GM12874 (cell line): Measurements from ENCODE around the gene POM121L2.

Source experiments
- CTCF ChIP-seq: IDR thresholded peaks from 2 replicates; pipeline ENCODE4 v1.5.1; 2011; ENCODE audit warnings: low read depth, mild to moderate bottlenecking, control low read depth, low read length, moderate library complexity; ENCODE audit not compliant: insufficient read depth

The POM121L2 gene

GRCh38 chr6:27293436-27294098, 18.5 kb downstream of the POM121L2 start:
- no peak for TF ChIP-seq CTCF

- no peak for TF ChIP-seq CTCF
Observed at GRCh38 chr6:27290850-27291208, 21.2 kb downstream of the POM121L2 start.

- TF ChIP-seq CTCF = no peak
Observed at GRCh38 chr6:27290065-27290849, 21.8 kb downstream of the POM121L2 start.

GRCh38 chr6:27288136-27289044, 23.7 kb downstream of the POM121L2 start:
- no peak for TF ChIP-seq CTCF

- no peak for TF ChIP-seq CTCF
Observed at GRCh38 chr6:27287751-27288135, 24.3 kb downstream of the POM121L2 start.

GRCh38 chr6:27286141-27286540, 25.9 kb downstream of the POM121L2 start:
- TF ChIP-seq CTCF = no peak

- TF ChIP-seq CTCF = no peak
Observed at GRCh38 chr6:27283279-27283678, 28.8 kb downstream of the POM121L2 start.
